Mesodermal cell (in vitro differentiated cells): ENCODE results near the gene TWF2.

Experiments used
- H3K27ac ChIP-seq: 2 replicates; pipeline ENCODE4 v1.7.0; 2013; ENCODE audit warnings: mild to moderate bottlenecking, low read depth, low read length, moderate library complexity; ENCODE audit not compliant: severe bottlenecking
- H3K36me3 ChIP-seq: 2 replicates; pipeline ENCODE4 v1.7.1; 2013; ENCODE audit warnings: mild to moderate bottlenecking, low read length, moderate library complexity; ENCODE audit not compliant: control insufficient read depth, insufficient read depth
- H3K4me1 ChIP-seq: one replicate; pipeline ENCODE4 v1.7.1; 2013; ENCODE audit warnings: mild to moderate bottlenecking, low read length; ENCODE audit not compliant: insufficient read depth, control insufficient read depth, poor library complexity, severe bottlenecking
- H3K4me3 ChIP-seq: 2 replicates; pipeline ENCODE4 v1.7.0; 2013; ENCODE audit warnings: low read length, control low read depth, mild to moderate bottlenecking; ENCODE audit not compliant: insufficient read depth, poor library complexity, severe bottlenecking; ENCODE audit errors: extremely low read depth
- H3K9me3 ChIP-seq: 2 replicates; pipeline ENCODE4 v1.7.1; 2013; ENCODE audit warnings: mild to moderate bottlenecking, low read length, moderate library complexity; ENCODE audit not compliant: control insufficient read depth
- WGBS, 2 experiments: methylation state at CpG; one replicate each; pipeline ENCODE4 v1.1.5; 2013; ENCODE audit warnings: missing lambda C conversion rate in 2 of 2; ENCODE audit not compliant: insufficient coverage in 2 of 2; 5-methylcytosine and 5-hydroxymethylcytosine counted together

TWF2 gene

DNA sequence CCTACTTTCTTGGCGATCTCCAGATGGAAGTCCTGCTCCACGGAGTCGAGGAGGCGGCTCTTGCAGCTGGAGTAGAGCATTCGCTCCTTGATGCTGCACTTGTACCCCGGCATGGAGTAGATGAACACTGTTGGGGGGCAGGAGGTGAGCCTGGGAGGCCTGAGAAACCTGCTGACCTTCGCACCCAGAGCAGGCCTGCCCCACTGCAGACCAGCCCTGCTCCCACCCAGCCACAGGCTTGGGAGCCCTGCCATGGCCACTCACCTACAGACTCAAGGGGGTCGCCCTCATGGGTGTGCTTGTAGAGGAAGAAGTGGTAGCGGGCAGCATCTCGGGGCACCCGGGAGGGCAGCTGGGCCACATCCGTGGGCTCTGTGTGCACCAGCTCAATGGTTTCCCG, 9.3 kb downstream of the TWF2 start:
- Histone ChIP-seq H3K27ac (no peak overlapping the region), H3K4me3 (no peak overlapping the region), H3K36me3 (peaks cover 54% of the 10 kb centered on the region), H3K4me1 (no peaks in the 10 kb centered on the region), H3K9me3 (no peaks in the 10 kb centered on the region)
- WGBS, 2 experiments: 95 to 97% methylated on average over 10 to 11 of the region's 13 CpGs

- Histone ChIP-seq H3K36me3 (peaks cover 45% of the 10 kb centered on the region), H3K4me3 (no peak overlapping the region), H3K27ac (no peak overlapping the region), H3K9me3 (no peaks in the 10 kb centered on the region), H3K4me1 (no peaks in the 10 kb centered on the region)
- 95 to 96% methylated on average over 14 to 19 of the region's 21 CpGs for WGBS, 2 experiments
Observed at GRCh38 chr3:52228751-52229291, 10.1 kb downstream of the TWF2 start.

GRCh38 chr3:52228266-52228665, 10.7 kb downstream of the TWF2 start:
- no peak overlapping the region for H3K4me3 ChIP-seq
- no peak overlapping the region for H3K27ac ChIP-seq
- WGBS, 2 experiments: 88 to 96% methylated on average over 5 to 8 of the region's 10 CpGs
- no peaks in the 10 kb centered on the region for H3K9me3 ChIP-seq
- H3K4me1 ChIP-seq: no peaks in the 10 kb centered on the region
- H3K36me3 ChIP-seq: peaks cover 43% of the 10 kb centered on the region

DNA sequence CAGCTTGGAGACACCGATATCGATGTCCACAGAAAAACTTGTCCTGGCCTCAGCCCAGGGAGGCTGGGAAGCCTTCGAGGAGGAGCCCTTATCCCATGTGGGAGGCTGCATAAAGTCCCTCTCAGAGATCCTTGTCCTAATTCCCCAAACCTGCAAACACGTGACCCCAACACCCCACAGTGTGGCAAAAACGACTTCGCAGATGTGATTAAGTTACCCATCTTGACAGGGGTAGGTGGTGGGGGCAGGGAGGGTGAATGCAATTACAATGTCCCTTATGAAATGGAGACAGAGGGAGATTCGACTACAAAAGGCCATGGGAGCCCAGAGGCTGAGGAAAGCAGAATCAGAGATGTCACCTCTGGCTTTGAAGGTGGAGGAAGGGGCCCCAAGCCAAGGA, 11.2 kb downstream of the TWF2 start:
- H3K4me3 ChIP-seq: no peak overlapping the region
- WGBS, 2 experiments: 87 to 97% methylated on average over 6 of the region's 7 CpGs
- peaks cover 40% of the 10 kb centered on the region for H3K36me3 ChIP-seq
- H3K4me1 ChIP-seq: no peaks in the 10 kb centered on the region
- no peak overlapping the region for H3K27ac ChIP-seq
- no peaks in the 10 kb centered on the region for H3K9me3 ChIP-seq

GRCh38 chr3:52227117-52227516, 11.8 kb downstream of the TWF2 start:
- H3K4me3 ChIP-seq: no peak overlapping the region
- H3K36me3 ChIP-seq: peaks cover 36% of the 10 kb centered on the region
- no peak overlapping the region for H3K27ac ChIP-seq
- H3K9me3 ChIP-seq: no peaks in the 10 kb centered on the region
- 71 to 80% methylated on average over 3 of the region's 4 CpGs for WGBS, 2 experiments
- H3K4me1 ChIP-seq: no peaks in the 10 kb centered on the region

DNA sequence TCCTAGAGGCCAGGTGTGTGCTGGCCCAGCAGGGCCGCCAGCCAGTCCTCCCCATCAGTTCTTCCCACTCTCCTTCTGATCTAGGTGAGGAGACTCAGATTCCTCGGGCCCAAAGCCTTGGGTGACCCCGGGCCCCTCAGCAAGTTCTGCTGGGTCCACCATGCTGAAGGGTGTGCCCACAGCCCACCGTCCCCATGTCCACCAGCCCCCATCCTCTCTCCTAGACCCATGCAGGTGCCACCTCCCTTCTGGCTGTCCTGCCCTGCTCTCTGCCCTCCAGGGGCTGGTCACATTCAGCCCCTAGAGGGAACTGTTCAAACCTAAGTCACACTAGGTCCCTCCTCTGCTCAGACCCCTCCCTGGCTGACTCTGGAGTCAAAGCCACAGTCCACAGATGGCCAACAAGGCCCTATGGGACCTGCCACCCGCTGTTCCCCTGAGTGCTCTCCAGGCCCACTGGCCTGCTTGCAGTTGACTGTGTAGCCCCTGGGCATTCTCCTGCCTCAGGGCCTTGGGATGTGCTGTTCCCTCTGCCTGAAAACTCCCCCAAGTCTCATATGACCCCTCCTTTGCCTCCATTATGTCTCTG, 12.6 kb downstream of the TWF2 start:
- Histone ChIP-seq H3K4me1 (no peaks in the 10 kb centered on the region), H3K27ac (no peak overlapping the region), H3K36me3 (peaks cover 31% of the 10 kb centered on the region), H3K4me3 (no peak overlapping the region), H3K9me3 (no peaks in the 10 kb centered on the region)
- 88 to 95% methylated on average over 5 of the region's 5 CpGs for WGBS, 2 experiments

DNA sequence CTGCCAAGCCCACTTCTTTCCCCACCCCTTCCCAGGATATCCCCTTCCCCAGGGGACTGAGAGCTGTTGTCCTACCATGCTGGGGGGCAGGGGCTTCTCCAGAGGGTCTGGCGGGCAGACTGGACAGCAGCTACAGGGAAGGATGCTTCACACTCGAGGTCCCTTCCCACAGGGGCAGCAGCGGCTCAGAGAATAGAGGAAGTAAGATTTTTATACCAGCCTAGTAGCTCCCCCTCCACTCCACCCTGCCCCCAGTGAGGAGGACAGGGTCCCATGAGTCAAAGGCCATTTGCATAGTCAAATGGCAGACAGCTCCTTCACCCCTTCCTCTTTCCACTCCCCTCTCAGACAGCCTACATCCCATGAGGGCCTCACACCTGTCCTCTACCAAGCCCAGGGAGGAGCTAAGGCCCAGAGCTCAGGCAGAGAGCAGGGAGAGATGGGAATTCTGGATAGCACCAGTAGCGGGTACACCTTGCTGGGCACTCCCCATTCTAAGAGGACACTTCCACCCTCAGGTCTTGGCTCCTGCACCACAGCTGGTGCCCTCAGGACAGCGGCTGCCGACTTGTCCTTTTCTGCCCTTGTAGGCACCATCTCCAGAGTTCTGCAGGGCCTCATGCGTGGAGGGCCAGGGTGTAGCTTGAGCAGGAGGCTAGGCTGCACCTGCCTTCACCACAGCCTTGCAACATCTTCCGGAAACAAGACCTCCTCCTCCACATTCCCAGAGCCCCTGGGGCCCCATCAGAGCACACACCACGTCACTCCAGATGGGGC, 13.3 kb downstream of the TWF2 start, which contains the start of gene TLR9:
TLR9 (minus strand) TSS at position 194 of the 777 bp plus-strand sequence; CDS start at position 78, 116 bp downstream.
- H3K4me3 ChIP-seq: no peak within 1 kb of the TSS
- 92 to 98% methylated on average over 4 to 5 of the region's 9 CpGs for WGBS, 2 experiments
- H3K27ac ChIP-seq: no peak within 1 kb of the TSS
- H3K36me3 ChIP-seq: peaks cover 25% of the 10 kb centered on the region
- H3K4me1 ChIP-seq: no peaks in the 10 kb centered on the region
- H3K9me3 ChIP-seq: no peaks in the 10 kb centered on the region

DNA sequence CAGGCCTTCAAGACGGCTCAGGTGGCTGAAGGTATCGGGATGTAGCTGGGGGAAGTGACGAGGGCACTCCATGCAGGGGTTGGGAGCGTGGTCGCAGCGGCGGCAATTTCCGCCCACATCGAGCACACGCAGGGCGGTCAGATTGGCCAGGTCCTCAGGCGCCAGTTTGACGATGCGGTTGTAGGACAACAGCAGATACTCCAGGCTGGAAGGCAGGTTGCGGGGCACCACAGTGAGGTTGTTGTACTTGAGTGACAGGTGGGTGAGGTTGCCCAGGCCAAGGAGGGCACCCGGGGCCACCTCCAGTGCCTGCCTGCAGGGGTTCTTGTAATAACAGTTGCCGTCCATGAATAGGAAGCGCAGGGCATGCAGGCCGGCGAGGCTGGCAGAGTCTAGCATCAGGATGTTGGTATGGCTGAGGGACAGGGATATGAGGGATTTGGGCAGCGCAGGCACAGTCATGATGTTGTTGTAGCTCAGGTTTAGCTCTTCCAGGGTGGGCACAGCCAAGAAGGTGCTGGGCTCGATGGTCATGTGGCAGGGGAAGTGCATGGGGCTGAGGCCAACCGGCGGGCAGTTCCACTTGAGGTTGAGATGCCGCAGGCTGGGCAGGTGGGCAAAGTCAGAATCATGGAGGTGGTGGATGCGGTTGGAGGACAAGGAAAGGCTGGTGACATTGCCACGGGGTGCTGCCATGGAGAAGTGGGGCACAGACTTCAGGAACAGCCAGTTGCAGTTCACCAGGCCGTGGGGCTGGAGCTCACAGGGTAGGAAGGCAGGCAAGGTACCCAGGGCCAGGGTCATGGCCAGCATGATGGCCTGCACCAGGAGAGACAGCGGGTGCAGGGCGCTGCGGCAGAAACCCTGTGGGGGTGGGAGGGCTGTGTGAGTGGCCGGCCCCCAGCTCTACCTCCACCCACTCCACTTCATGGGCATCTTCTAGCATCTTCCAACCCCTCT, 15.2 kb downstream of the TWF2 start:
- Histone ChIP-seq H3K4me1 (peaks cover 5% of the 10 kb centered on the region), H3K9me3 (no peaks in the 10 kb centered on the region), H3K4me3 (no peak overlapping the region), H3K27ac (no peak overlapping the region), H3K36me3 (peaks cover 6% of the 10 kb centered on the region)
- WGBS, 2 experiments: 93 to 94% methylated on average over 28 of the region's 32 CpGs

DNA sequence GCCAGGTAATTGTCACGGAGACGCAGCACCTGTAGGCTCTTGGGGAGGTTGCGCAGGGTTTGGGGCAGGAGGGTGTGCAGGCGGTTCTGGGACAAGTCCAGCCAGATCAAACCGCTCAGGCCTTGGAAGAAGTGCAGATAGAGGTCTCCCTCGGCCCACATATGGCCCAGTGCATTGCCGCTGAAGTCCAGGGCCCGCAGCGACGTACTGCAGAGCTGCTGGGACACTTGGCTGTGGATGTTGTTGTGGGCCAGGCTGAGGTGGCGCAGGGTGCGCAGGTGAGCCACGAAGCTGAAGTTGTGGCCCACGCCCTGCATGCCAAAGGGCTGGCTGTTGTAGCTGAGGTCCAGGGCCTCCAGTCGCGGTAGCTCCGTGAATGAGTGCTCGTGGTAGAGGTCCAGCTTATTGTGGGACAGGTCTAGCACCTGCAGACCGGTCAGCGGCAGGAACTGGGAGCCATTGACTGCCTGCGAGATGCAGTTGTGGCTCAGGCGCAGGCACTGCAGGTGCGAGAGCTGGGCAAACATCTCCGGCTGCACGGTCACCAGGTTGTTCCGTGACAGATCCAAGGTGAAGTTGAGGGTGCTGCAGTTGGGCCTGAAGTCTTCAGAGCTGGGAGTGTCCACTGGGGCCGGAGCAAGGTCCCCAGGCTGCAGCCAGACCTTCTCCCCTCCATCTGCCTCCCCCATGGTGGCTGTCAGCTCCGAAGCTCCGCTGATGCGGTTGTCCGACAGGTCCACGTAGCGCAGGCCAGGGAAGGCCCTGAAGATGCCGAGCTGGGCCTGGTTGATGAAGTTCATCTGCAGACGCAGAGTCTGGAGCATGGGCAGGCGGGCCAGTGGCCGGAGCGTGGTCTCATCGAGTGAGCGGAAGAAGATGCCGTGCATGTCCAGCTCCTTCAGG, 16.4 kb downstream of the TWF2 start:
- Histone ChIP-seq H3K9me3 (no peaks in the 10 kb centered on the region), H3K36me3 (peaks cover 2% of the 10 kb centered on the region), H3K4me3 (no peak overlapping the region), H3K27ac (no peak overlapping the region), H3K4me1 (peaks cover 12% of the 10 kb centered on the region)
- WGBS, 2 experiments: 95 to 96% methylated on average over 40 to 41 of the region's 41 CpGs
